ENCODE results near the gene SORBS2. TPM values are rescaled to one million over a fixed set of nuclear protein-coding genes. Genes with fewer than 3 reads are reported as not detected.

The SORBS2 gene
- total and polyA plus RNA-seq, 2 donors (not counting 3 experiments of a cell fraction or from before 2014, with no cell fraction given): 69.8 to 82.5 TPM

DNA sequence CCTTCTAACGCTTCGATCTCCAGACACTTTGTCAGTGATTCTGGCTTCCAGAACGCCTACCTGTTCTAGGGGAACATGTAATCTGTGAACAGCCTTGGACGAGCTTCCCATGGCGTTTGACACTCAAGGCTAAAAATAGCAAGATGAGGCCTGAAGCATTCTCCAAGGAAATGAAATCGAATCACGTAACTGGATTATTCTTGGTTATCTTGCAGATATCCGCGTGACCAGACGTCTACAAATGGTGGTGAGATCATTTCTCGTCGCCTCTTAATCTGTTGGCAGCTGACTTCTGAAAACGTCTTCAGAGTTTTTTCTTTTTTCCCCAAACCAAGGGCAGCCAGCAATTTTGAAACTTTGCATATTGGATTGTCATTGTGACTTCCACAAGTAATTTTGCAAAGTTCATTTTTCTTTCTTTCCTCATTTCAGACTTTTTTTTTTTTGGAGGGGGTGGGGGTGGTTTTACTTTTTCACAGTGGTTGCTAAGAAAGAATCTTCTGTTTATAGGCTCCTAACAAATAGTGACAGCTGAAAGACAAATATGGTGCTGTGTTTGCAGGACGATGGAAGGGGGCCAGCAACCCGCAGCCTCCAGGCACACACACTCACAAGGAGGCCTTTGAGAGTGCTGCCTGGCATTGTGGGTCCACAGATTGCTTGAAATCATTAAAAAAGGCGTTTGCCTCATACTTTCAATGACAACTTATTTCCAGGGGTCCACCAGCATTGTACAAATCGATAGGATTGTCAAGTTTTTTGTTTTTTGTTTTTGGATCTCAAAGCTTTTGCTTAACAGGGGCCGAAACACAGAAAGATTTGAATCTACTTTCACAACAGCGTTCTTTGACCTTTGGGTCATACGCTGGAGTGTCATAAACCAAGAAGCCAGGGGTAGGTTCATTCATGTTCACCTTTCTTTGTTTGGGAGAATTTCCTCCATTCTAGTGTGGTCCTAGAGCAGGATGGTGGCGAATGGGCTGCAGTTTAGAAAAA, 244.3 kb downstream of the SORBS2 start:
- Histone ChIP-seq H3K4me3 (replicated peaks in 1 of 3; ENCODE audit: insufficient read depth in 1 of 3, low read depth in 1 of 3, low read length in 3 of 3) (no peak overlapping the region), H3K9ac (replicated peaks; ENCODE audit: extremely low read depth, insufficient read depth, low read length) (peak overlapping the region; percentile 66)
- TF ChIP-seq POLR2A (IDR thresholded peaks at IDR 0.05; ENCODE audit: low read depth, low read length) (no peak), POLR2AphosphoS5 (IDR thresholded peaks at IDR 0.05; ENCODE audit: insufficient read depth, low read depth, low read length) (no peak), GATA2 (IDR thresholded peaks at IDR 0.05; ENCODE audit: insufficient read depth, insufficient read length, low read depth, low read length) (no peak), CTCF (IDR thresholded peaks at IDR 0.05; ENCODE audit: extremely low read depth in 1 of 2, insufficient read depth in 1 of 2, low read depth in 1 of 2, low read length in 2 of 2) (no peak), MYC (IDR thresholded peaks at IDR 0.05; ENCODE audit: low read depth, low read length) (no peak), FOS (IDR thresholded peaks at IDR 0.05; ENCODE audit: borderline replicate concordance, insufficient read depth, low read length) (no peak), JUN (IDR thresholded peaks at IDR 0.05; ENCODE audit: borderline replicate concordance, insufficient read depth, insufficient read length, low read depth) (no peak), EZH2 (IDR thresholded peaks at IDR 0.05; ENCODE audit: borderline replicate concordance, low read depth, low read length, severe bottlenecking) (no peak)
- TF ChIP-seq, protein P1, sequence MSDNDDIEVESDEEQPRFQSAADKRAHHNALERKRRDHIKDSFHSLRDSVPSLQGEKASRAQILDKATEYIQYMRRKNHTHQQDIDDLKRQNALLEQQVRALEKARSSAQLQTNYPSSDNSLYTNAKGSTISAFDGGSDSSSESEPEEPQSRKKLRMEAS (IDR thresholded peaks at IDR 0.05; ENCODE audit: insufficient read depth, insufficient read length): no peak

More for the DNA sequence above, 244.3 kb downstream of the SORBS2 start:
- Histone ChIP-seq H4K20me1 (replicated peaks; ENCODE audit: control insufficient read depth, extremely low read depth, insufficient read depth, low read length) (no peaks in the 10 kb centered on the region), H3K79me2 (ENCODE audit: control insufficient read depth, insufficient read depth, low read length) (no peaks in the 10 kb centered on the region), H3K9me3 (replicated peaks; ENCODE audit: control insufficient read depth, insufficient read depth, low read length) (no peaks in the 10 kb centered on the region), H3K27me3 (ENCODE audit: control insufficient read depth in 2 of 2, insufficient read depth in 2 of 2, low read length in 2 of 2) (no peaks in the 10 kb centered on the region), H3K4me2 (ENCODE audit: insufficient read depth, low read length) (peak overlapping the region; percentile 10), H3K27ac (ENCODE audit: insufficient read depth, low read depth, low read length) (peak overlapping the region; percentile 87), H3K9me1 (replicated peaks; ENCODE audit: control insufficient read depth, extremely low read depth, insufficient read depth, low read length) (no peaks in the 10 kb centered on the region), H2AFZ (ENCODE audit: low read depth, low read length) (peak overlapping the region; percentile 91), H3K36me3 (ENCODE audit: control insufficient read depth in 2 of 2, extremely low read depth in 1 of 2, insufficient read depth in 2 of 2, low read length in 2 of 2) (no peaks in the 10 kb centered on the region), H3K4me1 (ENCODE audit: control insufficient read depth, extremely low read depth, insufficient read depth, low read length) (peaks cover 17% of the 10 kb centered on the region)
- DNase-seq (ENCODE audit: low read depth, low spot score) (peak; percentile 56), FAIRE-seq (no peak)
- intact Hi-C loops (cut with micrococcal nuclease): loop anchor here (2.0 kb wide), 3 partner anchors 33 to 97 kb away; partner anchors contain the start of genes CCDC110 and PDLIM3
- ChIA-PET CTCF (interaction anchor here (0.8 to 1.8 kb wide), 4 partner anchors 9 to 470 kb away, joined by 3 to 5 read pairs (median 4); no protein-coding TSS in a partner anchor), POLR2A (no interaction called here)
- TSS peak; percentile 66 for BruUV-seq (replicated peaks)
- dilution Hi-C loops (cut with MboI; ENCODE audit: extremely low pct_ligation_motif_present, low sequenced_read_pairs): no loop called here

All from endothelial cell of umbilical vein (primary cell).